ENCODE data around the gene C1orf52.

DNA sequence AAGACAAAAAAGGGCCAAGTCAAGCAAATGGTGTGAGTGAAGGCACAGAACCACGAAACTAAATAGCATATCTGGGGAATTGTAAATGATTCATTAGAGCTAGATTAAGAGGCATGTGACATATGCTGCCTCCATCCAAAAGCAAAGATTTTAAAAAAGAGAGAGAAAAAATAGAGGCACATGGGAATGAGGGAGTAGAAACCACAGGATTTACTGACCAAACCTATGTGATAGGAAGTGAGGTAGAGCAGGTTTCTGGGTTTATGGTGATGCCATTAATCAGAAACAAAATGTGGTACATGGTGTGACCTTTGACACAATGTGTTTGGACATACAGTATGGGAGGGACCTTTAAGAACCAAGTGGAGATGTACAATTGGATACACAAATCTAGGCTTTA lies 13.6 kb downstream of the C1orf52 start:
- TF ChIP-seq, protein P1, sequence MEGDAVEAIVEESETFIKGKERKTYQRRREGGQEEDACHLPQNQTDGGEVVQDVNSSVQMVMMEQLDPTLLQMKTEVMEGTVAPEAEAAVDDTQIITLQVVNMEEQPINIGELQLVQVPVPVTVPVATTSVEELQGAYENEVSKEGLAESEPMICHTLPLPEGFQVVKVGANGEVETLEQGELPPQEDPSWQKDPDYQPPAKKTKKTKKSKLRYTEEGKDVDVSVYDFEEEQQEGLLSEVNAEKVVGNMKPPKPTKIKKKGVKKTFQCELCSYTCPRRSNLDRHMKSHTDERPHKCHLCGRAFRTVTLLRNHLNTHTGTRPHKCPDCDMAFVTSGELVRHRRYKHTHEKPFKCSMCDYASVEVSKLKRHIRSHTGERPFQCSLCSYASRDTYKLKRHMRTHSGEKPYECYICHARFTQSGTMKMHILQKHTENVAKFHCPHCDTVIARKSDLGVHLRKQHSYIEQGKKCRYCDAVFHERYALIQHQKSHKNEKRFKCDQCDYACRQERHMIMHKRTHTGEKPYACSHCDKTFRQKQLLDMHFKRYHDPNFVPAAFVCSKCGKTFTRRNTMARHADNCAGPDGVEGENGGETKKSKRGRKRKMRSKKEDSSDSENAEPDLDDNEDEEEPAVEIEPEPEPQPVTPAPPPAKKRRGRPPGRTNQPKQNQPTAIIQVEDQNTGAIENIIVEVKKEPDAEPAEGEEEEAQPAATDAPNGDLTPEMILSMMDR (IDR thresholded peaks at IDR 0.05; ENCODE audit: insufficient read depth, low read length): no peak
- TF ChIP-seq, protein P2, sequence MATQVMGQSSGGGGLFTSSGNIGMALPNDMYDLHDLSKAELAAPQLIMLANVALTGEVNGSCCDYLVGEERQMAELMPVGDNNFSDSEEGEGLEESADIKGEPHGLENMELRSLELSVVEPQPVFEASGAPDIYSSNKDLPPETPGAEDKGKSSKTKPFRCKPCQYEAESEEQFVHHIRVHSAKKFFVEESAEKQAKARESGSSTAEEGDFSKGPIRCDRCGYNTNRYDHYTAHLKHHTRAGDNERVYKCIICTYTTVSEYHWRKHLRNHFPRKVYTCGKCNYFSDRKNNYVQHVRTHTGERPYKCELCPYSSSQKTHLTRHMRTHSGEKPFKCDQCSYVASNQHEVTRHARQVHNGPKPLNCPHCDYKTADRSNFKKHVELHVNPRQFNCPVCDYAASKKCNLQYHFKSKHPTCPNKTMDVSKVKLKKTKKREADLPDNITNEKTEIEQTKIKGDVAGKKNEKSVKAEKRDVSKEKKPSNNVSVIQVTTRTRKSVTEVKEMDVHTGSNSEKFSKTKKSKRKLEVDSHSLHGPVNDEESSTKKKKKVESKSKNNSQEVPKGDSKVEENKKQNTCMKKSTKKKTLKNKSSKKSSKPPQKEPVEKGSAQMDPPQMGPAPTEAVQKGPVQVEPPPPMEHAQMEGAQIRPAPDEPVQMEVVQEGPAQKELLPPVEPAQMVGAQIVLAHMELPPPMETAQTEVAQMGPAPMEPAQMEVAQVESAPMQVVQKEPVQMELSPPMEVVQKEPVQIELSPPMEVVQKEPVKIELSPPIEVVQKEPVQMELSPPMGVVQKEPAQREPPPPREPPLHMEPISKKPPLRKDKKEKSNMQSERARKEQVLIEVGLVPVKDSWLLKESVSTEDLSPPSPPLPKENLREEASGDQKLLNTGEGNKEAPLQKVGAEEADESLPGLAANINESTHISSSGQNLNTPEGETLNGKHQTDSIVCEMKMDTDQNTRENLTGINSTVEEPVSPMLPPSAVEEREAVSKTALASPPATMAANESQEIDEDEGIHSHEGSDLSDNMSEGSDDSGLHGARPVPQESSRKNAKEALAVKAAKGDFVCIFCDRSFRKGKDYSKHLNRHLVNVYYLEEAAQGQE (IDR thresholded peaks at IDR 0.05; ENCODE audit: insufficient replicate concordance, low read depth): no peak
- no peak for TF ChIP-seq POLR2AphosphoS5 (IDR thresholded peaks at IDR 0.05; ENCODE audit: low read depth)
- TF ChIP-seq SPI1 (IDR thresholded peaks at IDR 0.05; ENCODE audit: borderline replicate concordance, low read depth): no peak
- TF ChIP-seq GABPA (IDR thresholded peaks at IDR 0.05; ENCODE audit: low read depth): no peak
